ENCODE results near the gene ZEB2.

ZEB2 gene

GRCh38 chr2:144510294-144510991 lies 9.5 kb downstream of the ZEB2 start:
- Histone ChIP-seq H3K27me3 (no peaks in the 10 kb centered on the region), H3K4me1 (peaks cover 6% of the 10 kb centered on the region; the same call in 1 of the 2 replicates), H3K4me3 (ENCODE audit: low read depth, low read length) (no peak overlapping the region), H3K9me3 (no peaks in the 10 kb centered on the region), H3K36me3 (no peaks in the 10 kb centered on the region)
- DNase-seq = no peak
- TF ChIP-seq, protein P1, sequence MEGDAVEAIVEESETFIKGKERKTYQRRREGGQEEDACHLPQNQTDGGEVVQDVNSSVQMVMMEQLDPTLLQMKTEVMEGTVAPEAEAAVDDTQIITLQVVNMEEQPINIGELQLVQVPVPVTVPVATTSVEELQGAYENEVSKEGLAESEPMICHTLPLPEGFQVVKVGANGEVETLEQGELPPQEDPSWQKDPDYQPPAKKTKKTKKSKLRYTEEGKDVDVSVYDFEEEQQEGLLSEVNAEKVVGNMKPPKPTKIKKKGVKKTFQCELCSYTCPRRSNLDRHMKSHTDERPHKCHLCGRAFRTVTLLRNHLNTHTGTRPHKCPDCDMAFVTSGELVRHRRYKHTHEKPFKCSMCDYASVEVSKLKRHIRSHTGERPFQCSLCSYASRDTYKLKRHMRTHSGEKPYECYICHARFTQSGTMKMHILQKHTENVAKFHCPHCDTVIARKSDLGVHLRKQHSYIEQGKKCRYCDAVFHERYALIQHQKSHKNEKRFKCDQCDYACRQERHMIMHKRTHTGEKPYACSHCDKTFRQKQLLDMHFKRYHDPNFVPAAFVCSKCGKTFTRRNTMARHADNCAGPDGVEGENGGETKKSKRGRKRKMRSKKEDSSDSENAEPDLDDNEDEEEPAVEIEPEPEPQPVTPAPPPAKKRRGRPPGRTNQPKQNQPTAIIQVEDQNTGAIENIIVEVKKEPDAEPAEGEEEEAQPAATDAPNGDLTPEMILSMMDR (IDR thresholded peaks at IDR 0.05; ENCODE audit: low read depth, low read length) = no peak

DNA sequence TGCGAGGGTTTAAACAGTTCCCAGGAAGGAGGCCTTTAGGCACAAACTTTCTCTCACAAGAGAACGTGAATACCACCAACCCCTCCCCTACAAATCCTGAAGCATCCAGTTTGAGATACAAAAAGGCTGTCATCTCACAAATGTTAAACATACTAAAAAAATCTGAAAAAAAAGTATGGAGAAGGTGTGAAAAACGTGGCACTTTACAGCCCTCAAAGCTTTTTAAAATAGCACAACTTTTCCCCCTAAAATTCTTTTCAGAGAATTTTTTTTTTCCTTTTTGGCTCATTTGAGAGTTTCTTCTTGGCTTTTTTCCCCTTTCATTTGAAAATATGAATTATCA lies 10.1 kb downstream of the ZEB2 start:
- TF ChIP-seq, protein P1 (IDR thresholded peaks at IDR 0.05; ENCODE audit: low read depth, low read length) = no peak
- no peak overlapping the region for H3K4me3 ChIP-seq (ENCODE audit: low read depth, low read length)
- no peaks in the 10 kb centered on the region for H3K9me3 ChIP-seq
- H3K27me3 ChIP-seq = no peaks in the 10 kb centered on the region
- no peak for DNase-seq
- no peaks in the 10 kb centered on the region for H3K36me3 ChIP-seq
- H3K4me1 ChIP-seq = peaks cover 6% of the 10 kb centered on the region; the same call in 1 of the 2 replicates

GRCh38 chr2:144509001-144509878 lies 10.7 kb downstream of the ZEB2 start:
- DNase-seq = no peak
- TF ChIP-seq, protein P1 (IDR thresholded peaks at IDR 0.05; ENCODE audit: low read depth, low read length) = no peak
- Histone ChIP-seq H3K9me3 (no peaks in the 10 kb centered on the region), H3K4me1 (peaks cover 11% of the 10 kb centered on the region; the same call in 1 of the 2 replicates), H3K4me3 (ENCODE audit: low read depth, low read length) (no peak overlapping the region), H3K27me3 (no peaks in the 10 kb centered on the region), H3K36me3 (no peaks in the 10 kb centered on the region)

DNA sequence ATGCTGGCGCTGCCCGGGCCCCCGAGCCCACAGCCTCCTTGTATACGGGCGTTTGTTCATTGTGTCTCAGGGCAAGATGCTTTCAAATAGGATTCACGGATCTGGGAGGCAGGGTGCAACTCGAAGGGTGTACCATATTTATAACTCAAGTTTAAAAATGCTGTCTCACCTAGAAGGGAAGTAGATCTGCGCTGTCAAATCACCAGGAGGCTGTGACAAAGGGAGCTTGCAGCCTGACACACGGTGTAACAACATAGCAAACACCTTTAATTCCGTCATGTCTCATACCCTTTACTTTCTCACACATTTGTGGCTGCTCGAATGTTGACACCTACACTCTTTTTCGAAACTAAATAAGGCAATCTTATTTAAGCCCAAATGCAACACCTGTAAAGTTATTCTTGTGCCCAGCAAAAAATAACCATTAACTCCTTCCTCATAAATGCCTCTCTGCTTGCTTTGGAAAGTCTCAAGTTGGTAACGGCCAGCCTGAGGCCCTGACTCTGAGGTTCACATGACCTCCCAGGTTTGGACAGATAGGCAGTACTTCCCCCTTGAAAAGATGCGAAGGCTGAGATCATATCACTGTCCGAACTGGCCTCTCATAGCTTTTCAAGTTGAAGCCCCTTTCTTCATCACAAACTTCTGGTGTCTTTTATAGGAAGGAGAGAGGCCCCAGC lies 11.6 kb downstream of the ZEB2 start:
- Histone ChIP-seq H3K36me3 (no peaks in the 10 kb centered on the region), H3K27me3 (no peaks in the 10 kb centered on the region), H3K9me3 (no peaks in the 10 kb centered on the region), H3K4me1 (peaks cover 13% of the 10 kb centered on the region; the same call in 1 of the 2 replicates), H3K4me3 (ENCODE audit: low read depth, low read length) (no peak overlapping the region)
- no peak for DNase-seq
- TF ChIP-seq, protein P1 (IDR thresholded peaks at IDR 0.05; ENCODE audit: low read depth, low read length) = no peak

DNA sequence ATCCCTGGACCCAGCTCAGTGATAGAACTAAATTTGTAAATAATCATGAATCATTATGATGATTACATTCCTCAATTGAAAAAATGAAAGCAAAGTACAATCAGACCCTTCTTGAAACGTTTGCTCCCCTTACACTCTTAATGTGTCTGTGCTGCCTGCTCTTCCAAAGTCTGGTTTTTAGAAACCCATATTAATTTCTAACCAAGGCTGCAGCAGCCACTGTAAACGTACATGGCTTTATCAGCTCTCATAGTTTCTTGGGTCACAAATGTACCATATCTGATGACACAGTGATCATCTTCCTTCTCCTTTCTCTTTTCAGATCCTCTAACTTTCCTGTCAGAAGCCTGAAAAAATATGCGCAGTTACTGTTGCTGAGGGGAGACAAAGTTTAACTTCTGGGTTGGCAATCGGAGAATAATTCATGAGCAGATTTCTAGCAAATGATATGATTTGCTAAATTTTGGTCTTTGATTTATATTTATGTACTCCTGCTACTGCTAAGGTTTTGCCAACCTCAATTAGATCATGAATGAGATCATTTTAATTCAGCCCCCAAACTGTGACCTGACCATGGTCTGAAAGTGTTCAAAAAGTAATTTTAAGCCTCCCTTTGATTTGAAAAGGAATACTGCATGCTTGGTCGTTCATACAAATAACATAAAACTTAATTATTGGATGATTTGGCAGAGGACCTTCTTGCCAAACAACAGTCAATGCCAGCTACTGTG lies 12.3 kb downstream of the ZEB2 start:
- no peaks in the 10 kb centered on the region for H3K27me3 ChIP-seq
- no peaks in the 10 kb centered on the region for H3K36me3 ChIP-seq
- no peak overlapping the region for H3K4me3 ChIP-seq (ENCODE audit: low read depth, low read length)

More for the DNA sequence above, 12.3 kb downstream of the ZEB2 start:
- no peak for DNase-seq
- Histone ChIP-seq H3K4me1 (peaks cover 13% of the 10 kb centered on the region; the same call in 1 of the 2 replicates), H3K9me3 (no peaks in the 10 kb centered on the region)
- TF ChIP-seq, protein P1 (IDR thresholded peaks at IDR 0.05; ENCODE audit: low read depth, low read length) = no peak
